Fibroblast of peridontal ligament (primary cell): ENCODE measurements around the gene ZNF697.

ENCODE experiments used
- DNase-seq: peaks from one replicate; pipeline ENCODE4 v3.0.0-alpha.2; 2010; ENCODE audit errors: extremely low read depth

Gene ZNF697

DNA sequence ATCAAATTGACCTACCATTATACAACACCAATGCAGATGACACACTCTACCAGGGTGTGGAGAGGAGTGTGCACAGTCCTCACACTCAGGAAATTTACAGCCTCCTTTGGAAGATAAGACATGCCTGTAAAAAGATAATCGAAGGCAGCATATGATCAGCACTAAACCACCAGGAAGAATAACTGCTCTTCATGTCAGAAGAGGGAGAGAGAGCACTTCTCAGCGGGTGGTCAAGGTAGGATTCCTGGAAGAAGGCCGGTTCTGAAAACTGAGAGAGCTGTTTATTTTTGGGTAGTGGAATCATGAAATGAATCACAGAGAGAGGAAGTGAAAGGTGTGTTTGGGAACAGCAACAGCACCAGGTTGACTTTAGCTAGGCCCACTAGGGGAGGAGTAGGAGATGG lies 14.0 kb upstream of the ZNF697 start:
- DNase-seq, result no peak

DNA sequence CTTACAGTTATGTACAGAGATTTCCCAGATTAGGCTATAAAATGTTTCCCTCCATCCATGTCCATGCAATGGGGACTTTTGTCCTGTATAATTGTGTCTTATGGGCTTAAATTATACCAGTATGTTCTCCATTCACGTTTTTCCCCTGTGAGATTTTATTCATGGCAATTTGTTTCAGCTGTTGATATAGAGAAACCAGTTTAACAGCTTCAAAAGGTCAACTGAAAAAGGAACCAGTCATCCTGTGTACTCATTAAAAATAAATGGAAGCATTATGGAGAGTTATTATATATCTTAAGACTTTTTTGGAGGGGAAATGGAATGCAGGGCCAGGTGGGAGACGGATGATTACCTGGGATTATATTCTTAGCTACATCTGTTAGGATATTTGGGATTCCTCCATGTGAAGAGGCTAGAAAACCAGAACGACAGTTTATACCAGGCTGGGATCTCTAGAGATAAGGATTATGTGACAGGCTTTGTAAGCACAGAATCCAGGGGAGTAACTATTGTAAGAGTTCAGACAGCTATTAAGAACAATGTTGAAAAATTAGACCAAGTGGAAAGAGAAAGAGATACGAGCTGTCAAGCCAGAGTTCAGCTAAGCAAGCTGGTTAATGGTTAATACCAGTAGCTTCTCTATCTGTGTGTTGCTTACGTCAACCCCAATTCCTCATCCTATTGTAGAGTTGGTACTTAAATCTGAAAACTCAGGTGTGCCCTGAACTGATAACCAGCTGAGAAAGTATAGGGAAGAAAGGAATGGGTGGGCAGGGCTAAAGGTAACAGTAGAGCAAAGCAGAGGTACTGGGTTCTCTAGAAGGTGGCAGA lies 12.4 kb upstream of the ZNF697 start:
- DNase-seq, result no peak

DNA sequence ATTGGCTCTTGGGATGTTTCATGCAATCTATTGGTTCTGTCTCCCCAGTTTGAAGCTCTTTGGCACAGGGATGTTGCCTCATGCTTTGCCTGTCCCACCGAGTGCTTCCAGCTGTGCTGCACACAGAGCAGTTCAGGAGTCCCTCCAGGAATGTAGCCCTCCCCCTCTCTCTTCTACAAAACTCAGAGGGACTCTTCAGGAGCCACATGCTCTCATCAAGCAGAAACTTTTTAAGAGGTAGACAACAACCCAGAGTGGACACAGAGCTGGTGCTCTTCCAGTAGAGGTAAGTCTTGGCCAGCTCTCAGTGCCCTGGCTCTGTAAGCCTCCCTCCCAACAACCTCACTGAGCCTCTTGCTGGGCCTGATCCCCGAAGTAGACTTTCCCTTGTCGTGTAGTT lies 11.6 kb upstream of the ZNF697 start:
- DNase-seq, result peak; percentile 14

DNA sequence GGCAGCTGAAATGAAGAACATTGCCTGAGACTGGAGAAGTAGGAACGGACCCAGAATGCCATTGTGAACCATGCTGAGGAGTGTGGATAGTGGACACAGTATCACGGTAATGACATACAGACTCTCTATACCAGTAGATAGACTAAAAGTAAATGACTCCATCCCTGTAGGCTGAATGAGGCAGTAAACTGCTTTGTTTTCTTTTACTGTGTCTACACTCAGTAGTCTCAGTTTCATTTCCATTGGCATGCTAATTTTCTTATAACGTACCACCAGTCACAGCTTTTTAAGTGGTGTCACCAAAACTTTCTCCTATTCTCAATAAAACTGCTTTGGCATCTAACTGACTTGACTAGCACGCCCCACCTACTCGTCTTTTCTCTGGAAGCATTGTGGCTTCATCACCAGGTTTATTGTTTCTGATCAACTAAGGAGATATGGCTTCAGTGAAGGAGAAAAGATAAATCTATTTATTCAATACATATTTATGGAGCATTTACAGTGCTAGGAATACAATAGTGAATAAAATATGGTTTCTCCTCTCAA lies 8.4 kb upstream of the ZNF697 start:
- no peak for DNase-seq

DNA sequence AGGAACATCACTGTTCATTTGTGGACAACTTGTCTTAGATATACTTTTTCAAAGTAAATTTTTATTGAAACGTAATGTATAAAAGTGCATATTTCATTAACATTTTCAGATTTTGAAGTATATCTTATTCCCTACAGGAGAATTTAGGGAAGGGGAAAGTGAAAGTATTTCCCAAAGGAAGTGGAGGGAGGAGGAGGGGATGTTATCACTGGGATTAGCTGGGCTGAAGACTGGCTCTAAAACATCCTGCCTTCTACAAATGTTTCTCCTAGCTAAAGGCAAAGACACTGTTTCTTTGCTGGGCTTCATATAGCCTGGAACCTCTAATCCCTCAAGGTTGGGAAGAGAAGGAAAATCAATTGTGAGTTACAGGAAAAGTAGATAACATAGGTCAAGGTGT lies 7.1 kb upstream of the ZNF697 start:
- DNase-seq, result peak; percentile 37

DNA sequence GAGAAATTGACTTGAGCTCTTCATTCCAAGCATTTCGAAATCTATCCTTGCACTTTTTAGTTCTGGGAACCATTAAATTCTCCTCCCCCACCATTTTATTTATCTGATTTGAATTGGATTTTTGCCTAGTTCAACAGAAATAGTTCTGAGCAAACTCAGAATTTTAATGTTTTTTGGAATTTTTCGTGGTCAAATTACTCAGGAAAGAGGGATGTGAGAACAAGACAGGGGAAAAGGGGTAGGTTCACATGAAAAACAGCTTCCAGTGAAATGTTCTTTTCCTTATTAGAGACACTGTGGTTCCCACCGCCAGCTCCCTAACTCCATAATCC lies 5.7 kb upstream of the ZNF697 start:
- DNase-seq, result peak; percentile 70

DNA sequence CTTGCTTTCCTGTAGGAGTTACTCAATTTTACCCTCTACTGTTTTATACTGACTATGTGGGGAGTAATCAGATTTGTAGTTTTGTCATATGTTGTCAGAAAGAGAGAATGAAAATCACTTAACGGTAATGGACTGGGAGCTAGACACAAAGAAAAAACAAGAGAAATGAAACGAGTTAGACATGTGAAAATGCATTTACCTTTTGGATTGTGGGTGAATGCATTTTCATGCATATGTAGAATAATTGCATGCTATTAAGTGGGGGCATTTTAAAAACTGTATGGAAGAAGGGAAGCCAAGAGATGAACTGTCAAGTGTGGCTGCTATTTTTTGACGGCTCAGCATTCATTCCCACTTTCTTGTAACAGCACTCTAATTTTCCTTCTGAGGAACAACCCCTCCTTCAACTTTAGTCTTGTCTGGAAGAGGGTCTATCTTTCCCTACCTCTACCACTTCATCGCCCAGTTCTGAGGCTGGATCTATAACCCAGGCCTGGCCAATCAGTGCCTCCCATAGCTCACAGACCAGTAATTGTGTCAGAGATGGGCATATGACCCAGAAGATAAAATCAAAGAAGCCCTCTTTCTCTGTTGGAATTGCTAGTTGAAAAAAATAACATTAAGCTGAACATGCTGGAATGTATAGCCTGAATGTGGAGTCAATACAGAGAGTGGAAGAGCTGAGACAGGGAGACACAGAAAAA lies 5.2 kb upstream of the ZNF697 start:
- no peak for DNase-seq

DNA sequence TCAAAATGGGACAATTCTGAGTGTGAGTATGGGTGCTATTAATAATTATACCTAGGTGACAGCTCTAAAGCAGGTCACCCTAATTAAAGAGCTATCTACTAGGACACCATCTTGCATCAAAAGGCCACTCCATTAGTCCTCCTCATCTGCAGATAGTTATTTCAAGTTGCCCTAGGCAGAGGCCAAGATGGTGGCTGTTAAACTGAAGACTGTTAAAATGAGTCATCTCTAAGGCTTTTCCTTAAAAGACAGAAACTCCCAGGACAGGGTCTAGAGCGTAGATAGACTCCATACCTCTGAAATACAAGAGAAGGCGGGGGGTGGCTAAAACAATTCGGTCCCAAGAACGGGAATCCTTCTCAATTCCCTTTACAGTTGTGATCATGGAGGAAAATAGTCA lies 4.5 kb upstream of the ZNF697 start:
- DNase-seq, result no peak

DNA sequence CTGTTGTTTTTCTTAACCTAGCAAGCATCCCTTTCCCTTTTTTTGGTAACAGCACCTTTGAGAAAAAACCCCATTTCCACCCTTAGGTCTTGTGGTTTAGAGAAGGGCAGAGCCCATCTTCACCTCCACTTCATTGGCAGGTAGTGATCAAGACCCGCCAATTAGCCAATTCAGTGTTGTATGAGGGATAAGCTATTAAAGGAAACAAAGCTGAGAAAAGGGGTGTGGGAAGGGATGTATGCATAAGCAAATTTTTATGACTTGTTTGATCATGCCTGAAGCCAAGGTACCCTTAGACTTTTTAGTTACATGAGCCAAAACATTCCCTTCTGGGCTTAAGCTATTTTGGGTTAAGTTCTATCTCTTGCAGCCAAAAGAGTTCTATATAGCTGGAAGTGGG lies 3.6 kb upstream of the ZNF697 start:
- no peak for DNase-seq

DNA sequence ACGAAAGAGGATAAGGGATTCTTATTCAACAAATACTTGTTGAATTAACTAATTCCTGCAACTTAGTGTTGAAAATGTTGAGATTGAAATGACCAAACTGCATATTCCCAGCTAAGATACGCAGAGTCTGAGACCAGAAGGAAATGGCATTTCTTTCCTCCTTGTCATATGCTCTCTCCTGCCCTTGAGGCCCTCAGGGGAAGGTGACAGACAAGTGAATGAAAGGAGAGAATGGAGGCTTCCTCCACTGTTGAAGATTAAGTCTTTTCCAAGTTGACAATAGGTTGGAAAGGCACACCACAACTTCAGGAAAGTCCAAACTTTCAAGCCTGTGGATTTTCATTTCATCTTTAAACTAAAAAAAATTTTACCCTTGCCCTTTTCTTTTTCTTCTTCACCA lies 3.1 kb upstream of the ZNF697 start:
- DNase-seq, result no peak

DNA sequence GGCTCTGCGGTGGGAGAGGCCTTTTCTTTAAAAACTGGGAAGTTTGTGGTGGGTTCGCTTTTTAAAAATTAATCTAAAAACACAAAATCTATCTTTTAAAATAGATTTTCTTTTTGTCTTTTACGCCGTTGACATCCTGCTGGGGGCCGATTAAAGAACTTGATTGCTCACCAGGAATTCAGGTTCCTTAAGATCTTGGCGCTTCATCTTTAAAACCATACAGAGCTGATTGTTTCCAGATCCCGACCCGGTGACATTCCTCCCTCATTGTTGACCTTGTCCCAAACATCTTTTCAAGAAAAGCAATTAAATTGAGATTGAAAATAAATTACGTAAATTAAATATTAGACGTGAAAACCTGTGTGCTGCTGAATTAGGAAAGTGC lies 546 bp upstream of the ZNF697 start:
- DNase-seq, result peak; percentile 47

DNA sequence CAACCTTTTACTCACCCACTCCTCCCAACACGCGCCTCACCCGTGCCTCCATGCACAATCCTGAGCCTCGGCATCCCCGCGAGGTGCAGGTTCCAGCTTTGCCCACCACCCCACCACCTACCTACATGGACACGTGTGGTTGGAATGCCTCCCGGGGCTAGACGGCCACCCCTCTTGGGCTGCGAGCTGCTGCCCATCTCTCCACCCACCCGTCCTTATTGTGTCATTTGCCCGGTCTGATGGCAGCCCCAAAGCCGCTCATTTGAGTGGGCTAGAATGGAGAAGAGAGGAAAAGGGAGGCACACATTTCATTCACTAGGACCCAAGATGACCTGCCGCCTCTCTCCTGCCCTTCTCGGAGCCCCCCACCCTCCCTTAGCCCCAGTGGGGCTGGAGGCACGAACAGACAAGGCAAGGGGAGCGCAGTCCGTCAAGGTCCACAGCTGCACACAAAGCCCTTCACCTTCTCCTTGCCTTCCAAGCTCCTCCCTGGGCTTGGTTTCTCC lies 785 bp downstream of the ZNF697 start:
- DNase-seq, result no peak

DNA sequence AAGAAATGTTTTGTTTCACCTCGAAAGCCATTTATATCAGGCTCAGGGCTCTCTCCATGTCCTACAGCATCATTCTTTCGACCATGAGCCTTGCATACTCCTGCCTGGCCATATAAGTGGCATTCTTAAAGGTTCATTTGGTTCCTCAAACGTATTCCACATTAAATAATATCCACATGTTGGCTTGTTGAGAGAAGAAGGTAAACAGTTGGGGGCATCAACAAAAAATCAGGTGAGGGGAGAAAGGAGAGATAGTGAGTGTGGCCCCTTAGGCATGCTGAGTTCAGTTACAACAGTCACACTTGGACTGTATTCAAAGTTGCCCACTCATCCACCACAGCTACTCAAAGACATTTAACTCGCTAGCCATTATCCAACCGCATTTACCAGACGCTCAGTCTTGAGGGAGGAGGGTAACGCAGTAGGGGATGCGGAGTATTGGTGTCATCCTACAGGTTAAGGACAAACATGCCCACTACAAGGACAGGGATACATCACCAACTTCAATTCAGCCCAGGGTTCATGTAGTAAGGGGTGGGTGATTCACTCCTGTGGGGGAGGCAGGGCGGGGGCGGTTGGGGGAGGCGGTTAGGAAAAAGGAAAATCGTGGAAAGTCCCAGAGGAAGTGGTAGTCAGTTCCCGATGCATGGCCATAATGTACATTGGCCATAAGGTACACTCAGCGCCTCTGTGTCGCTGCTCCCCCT lies 1.4 kb downstream of the ZNF697 start:
- DNase-seq, result peak; percentile 62

DNA sequence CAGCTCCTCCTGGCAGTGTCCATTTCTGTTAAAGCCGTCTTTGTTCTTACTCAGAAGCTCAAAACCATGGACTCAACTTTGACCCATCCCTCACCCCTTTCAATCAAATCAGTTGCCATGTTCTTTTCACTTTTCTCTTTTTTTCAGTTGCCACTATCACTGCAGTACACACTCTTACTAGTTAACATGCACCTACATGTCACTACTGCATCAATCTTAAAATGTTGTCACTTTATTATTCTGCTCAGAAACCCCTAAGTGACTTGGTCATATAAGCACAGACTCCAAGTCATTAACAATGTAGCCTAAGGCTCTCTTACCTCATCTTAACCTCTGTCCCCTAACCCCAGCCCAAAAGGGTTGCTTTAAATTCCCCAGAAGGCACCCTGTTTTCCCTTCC lies 9.0 kb downstream of the ZNF697 start:
- DNase-seq, result no peak

DNA sequence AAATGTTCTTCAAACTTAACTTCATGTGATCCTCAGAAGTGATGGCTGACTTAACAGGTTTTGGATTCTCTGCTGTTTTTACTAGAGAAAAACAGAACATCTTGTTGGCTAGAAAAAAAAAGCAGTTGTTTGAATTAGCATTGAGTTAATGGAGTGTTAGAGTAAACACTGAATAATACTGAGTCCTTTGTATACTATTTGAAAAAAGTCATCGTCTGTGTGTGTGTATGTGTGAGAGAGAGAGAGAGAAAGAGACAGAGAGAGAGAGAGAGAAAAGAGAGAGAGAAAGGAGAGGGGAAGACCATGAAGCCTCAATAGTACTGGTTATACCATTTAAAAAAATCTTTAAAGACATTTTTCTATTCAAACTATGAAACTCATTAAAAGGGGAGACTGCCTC lies 10.4 kb downstream of the ZNF697 start:
- DNase-seq, result no peak

DNA sequence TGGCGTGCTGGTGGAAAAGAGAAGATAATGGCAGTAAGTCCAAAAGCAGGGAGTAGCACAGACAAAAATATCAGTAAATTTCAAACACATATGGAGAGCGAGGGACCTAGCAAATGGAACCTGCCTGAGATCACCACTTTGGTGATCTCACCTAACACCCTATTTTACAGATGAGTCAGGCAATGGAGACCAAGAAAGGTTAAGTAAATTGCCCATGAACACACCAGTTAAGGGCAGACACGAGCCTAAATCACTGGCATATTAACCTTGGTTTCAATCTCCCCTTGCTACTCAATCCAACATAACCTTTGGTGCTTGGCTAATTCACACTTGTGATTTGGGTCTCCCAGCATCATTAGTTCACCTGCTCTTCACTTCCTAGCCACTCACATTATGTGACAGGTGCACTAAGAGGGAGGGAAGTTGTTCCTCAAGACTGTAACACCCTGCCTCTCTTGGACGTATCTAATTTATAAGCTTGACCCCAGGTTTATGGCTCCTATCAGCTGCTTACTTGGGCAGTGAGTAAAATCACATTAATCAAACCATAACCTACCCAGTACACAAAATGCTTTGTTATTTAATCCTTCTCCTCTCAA lies 11.5 kb downstream of the ZNF697 start:
- no peak for DNase-seq

DNA sequence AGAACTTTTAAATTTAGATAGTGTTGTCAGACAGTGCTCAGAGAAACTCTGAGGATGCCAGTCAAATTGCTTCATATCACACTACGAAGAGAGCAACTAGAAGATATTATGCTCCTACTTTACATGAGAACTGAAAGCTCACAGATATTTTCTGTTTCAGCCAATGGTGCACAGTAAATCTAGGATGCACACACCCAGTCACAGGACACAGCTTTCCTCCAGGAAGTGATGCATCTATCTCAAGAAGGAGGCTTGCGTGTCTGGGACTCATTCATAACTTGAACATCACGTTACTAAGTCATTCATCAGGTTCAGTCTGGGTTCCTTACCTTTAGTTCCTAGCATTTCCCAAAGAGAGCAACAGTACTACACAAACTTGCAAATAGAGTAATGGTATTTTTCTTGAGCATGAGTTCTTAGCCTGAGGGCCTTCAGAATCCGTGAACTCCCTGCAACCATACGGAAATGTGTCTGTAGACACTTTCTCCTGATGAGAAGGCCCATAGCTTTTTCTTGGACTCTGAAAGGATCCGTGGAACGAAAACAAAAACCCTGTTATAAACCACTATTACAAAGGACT lies 12.2 kb downstream of the ZNF697 start:
- DNase-seq, result no peak

DNA sequence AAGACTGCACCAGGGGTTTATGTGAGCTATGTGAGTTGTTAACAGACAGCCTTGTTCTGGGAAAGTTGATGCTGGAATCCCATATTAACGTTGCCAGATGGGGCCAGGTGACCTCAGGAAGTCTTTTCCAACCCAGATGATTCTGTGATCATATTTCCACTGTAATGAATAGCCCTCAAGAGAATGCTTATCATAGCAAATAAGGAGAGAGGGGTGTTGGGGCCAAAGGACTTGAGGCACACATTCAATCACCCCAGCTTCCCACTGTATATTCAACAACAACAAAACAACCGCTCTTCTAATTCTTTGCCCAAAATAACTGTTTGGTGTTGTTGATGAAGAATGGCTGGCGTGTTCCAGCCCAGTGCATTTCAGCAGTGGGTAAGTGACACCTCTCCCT lies 14.1 kb downstream of the ZNF697 start:
- DNase-seq, result no peak

DNA sequence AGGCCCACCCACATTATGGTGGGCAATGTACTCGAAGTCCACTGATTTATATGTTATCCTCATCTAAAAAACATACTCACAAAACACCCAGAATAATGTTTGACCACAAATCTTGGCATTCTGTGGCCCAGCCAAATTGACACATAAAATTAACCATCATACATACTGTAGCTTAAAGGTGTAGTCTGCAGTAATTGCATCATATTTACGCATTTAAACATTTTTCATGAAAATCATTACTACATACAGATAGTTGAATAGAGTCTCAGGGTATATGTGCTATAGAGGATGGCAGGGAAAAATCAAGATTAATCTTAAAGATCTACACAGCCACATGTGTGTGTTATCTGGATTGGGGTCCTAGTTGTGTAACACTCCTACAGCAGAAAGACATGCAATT lies 14.5 kb downstream of the ZNF697 start:
- DNase-seq, result no peak

DNA sequence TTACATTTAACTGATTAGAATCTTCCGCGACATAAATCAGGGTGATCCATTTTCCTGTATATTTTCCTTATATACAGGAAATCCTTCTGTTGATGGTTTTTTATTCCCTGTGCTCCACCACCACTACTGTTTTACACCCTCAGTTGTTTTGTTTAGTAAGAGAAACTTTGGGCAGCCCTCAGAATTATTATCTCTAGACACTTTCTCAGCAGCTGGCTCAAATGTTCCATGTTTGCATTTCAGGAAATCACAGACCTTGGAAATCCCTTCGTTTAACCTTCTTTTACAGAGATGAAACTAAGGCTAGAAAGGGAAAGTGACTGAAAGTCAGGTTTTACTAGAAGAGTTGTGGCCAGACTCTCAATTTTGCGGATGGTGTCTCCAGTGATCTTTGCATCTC lies 15.2 kb downstream of the ZNF697 start:
- DNase-seq, result no peak

DNA sequence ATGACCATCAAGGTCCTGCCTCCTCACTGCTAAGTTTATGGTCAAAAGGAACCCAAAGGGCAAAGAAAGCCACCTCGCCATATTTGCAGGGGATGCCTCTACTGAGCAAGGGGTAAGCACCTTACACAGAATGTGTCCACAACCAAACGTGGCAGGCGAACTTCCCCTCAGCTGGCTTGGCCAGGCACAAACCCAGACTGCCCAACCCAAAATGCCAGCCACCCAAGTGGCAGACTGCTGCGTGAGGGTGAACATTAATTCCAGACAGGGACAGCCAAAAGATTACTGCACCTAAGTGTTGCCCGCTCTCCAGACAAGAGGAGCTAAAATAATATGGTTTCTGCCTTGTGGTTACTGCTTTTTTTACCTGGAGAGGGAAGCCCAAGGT lies 16.0 kb downstream of the ZNF697 start:
- no peak for DNase-seq
